Activated CD4-positive, alpha-beta memory T cell treated with anti-CD3 and anti-CD28 coated beads, Interleukin-2, amount 10 ng/mL, durations not matched to agents 7 days and 5 days (primary cell): ENCODE results near the gene RGS16. TPM values are rescaled to one million over a fixed set of nuclear protein-coding genes. Genes with fewer than 3 reads are reported as not detected.

Experiments
- CTCF ChIA-PET: fragments of 350-600 bp; sonication (Branson Sonifier 250); formaldehyde crosslinking; loops from one replicate; lab custom pipeline; 2021; ENCODE audit warnings: antibody characterized with exemption, inconsistent platforms; lab: Charles Lee
- POLR2A ChIA-PET: fragments of 350-600 bp; sonication (Branson Sonifier 250); formaldehyde crosslinking; loops from one replicate; lab custom pipeline; 2021; ENCODE audit warnings: antibody characterized with exemption; lab: Charles Lee
- DNase-seq: peaks from one replicate; pipeline ENCODE4 v3.0.0-alpha.2; 2020
- H3K27ac Mint-ChIP-seq: one replicate; pipeline ENCODE4 v1.8.0; 2021; ENCODE audit warnings: mild to moderate bottlenecking, mixed read lengths
- H3K27me3 Mint-ChIP-seq: one replicate; pipeline ENCODE4 v1.8.0; 2021; ENCODE audit warnings: mixed read lengths
- H3K36me3 Mint-ChIP-seq: one replicate; pipeline ENCODE4 v1.8.0; 2021; ENCODE audit warnings: low read depth, mixed read lengths
- H3K4me1 Mint-ChIP-seq: one replicate; pipeline ENCODE4 v1.8.0; 2021; ENCODE audit warnings: mixed read lengths
- H3K4me3 Mint-ChIP-seq: one replicate; pipeline ENCODE4 v1.8.0; 2021; ENCODE audit warnings: mild to moderate bottlenecking, mixed read lengths
- H3K9me3 Mint-ChIP-seq: one replicate; pipeline ENCODE4 v1.8.0; 2021; ENCODE audit warnings: mixed read lengths
- total RNA-seq, 2 experiments: library from RNA; stranded (reverse); gene quantifications; one replicate each; pipeline ENCODE4 v1.2.3, GENCODE V29; 2021

Gene RGS16
- total RNA-seq, 2 experiments from 2014 or later = 6.4 to 6.9 TPM

DNA sequence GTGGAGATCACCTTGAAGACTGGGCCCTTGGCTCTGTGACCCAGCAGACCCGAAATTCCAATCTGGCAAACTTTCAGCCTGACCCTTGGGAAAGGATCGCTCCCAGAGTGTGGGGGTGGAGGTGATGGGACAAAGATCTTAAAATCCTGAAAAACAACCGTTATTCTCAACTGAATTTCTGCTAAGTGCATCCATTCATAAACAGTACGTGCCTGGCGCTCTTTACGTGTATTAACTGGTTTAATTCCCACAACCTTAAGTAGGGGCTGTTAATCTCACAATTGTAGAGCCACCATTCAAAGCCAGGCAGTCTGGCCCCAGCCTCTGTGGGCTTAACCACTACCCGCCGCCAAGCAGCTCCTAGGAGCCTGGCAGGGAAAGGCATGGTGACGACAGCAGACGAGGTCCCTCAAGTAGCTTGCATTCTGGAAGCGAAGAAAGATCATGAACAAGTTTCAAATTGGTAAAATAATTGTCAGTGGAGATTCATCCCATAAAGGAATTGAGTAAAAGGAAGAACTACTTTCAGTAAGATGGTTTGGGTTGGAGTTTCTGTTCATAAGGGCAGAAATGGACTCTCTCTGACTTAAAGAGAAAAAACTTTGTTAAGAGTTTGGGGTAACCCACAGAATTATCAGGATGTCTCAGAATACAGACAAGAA, 11.4 kb upstream of the RGS16 start:
- Mint-ChIP-seq H3K9me3 (peaks cover 2% of the 10 kb centered on the region), H3K4me3 (peak overlapping the region; percentile 66), H3K4me1 (peaks cover 45% of the 10 kb centered on the region), H3K27ac (peak overlapping the region; percentile 79), H3K27me3 (peaks cover 73% of the 10 kb centered on the region), H3K36me3 (peaks cover 4% of the 10 kb centered on the region)
- peak; percentile 49 for DNase-seq
- ChIA-PET POLR2A (interaction anchor here (0.8 to 4.3 kb wide), 8 partner anchors 10 to 70 kb away, joined by 3 to 79 read pairs (median 4); partner anchors contain the start of genes RGS16 and RNASEL), CTCF (interaction anchor here (1.2 to 4.7 kb wide), 7 partner anchors 10 to 167 kb away, joined by 3 to 38 read pairs (median 8); partner anchors contain the start of gene RGS16)

DNA sequence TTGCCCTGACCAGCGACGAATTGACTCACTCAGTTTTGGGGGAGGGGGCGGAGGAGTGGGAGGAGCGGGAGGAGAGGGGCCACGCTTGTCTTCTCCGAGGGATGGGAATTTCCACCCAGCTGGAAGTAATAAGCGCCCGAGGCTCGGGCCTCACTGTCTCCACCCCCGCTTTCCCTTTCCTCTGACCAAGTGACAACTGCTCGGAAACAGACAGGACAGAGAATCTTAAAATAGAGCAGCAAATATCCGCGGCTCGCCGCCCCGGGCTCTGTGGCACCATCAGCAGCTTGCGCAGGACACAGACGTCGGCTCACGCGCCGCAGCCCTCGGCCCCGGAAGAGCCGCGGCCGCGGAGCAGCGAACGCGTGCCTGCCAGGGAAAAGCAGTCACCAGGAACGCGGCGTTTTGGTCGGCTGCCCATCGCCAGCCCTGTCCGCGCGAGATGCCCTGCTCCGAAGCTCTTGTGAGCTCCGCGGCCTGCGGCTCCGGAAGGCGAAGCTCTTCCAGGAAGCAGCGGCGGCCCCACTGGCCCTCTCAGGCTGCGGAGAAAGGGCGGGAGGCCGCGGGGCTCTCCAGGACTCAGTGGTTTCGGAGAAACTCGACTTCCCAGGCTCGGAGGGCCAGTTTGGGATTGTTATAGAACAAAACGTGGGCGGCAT, 10.7 kb upstream of the RGS16 start:
- no peaks in the 10 kb centered on the region for H3K9me3 Mint-ChIP-seq
- peaks cover 45% of the 10 kb centered on the region for H3K4me1 Mint-ChIP-seq
- ChIA-PET POLR2A (interaction anchor here (1.2 to 4.3 kb wide), 6 partner anchors 10 to 71 kb away, joined by 3 to 79 read pairs (median 8); partner anchors contain the start of gene RGS16), CTCF (interaction anchor here (0.8 to 4.7 kb wide), 7 partner anchors 10 to 174 kb away, joined by 3 to 38 read pairs (median 7); partner anchors contain the start of gene RGS16)
- peak overlapping the region; percentile 79 for H3K27ac Mint-ChIP-seq
- peak; percentile 52 for DNase-seq
- H3K27me3 Mint-ChIP-seq = peaks cover 78% of the 10 kb centered on the region
- peak overlapping the region; percentile 66 for H3K4me3 Mint-ChIP-seq
- peaks cover 3% of the 10 kb centered on the region for H3K36me3 Mint-ChIP-seq

DNA sequence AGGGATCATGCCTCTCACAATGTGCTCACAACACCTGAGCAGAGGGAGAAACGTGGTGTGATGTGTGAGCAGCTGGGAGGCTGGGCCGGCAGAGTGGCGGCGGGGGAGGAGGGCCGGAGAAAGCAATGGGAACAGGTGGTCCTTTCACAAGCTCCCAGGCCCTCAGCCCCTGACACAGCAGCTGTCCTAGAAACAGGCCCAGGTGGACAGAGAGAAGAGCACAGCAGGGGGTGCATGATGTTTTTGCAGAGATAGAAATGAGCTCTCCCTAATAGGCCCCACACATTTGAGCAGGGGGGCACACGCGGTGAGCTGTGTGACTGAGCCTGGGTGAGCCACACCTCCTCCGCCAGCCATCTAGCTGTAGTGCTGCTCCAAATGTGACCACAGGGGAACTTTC, 7.6 kb upstream of the RGS16 start:
- peaks cover 77% of the 10 kb centered on the region for H3K27me3 Mint-ChIP-seq

DNA sequence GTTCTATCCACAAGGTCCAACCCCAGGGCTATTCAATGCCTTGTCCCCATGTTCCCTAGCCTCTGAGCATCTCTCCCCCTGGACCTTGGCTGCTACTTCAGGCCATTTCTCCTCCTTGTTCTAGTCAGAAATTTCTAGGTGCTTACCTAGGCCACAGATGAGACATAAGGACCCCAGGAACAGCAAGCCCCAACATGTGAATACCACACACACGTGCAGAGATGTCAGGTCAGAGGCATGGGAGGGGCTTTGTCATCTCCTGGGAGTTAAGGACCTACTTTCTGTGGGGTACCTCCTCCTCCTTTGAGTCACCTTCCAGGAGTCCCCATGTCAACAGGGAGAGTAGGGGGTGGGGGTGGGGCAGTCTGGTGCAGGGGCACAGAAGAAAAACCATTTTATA, 7.1 kb upstream of the RGS16 start:
- Mint-ChIP-seq H3K27ac (no peak overlapping the region), H3K4me3 (no peak overlapping the region), H3K4me1 (peaks cover 31% of the 10 kb centered on the region), H3K36me3 (peaks cover 3% of the 10 kb centered on the region), H3K9me3 (no peaks in the 10 kb centered on the region), H3K27me3 (peaks cover 79% of the 10 kb centered on the region)
- no peak for DNase-seq
- CTCF ChIA-PET = interaction anchor here (1.3 to 2.7 kb wide), 3 partner anchors 8 to 12 kb away, joined by 3 to 15 read pairs (median 4); no protein-coding TSS in a partner anchor
- POLR2A ChIA-PET = interaction anchor here (1.2 kb wide), 1 partner anchor 175 kb away, joined by 3 read pairs; no protein-coding TSS in a partner anchor

More for the DNA sequence above, 7.6 kb upstream of the RGS16 start:
- ChIA-PET POLR2A (interaction anchor here (1.2 to 1.6 kb wide), 2 partner anchors 9 to 175 kb away, joined by 3 to 4 read pairs; no protein-coding TSS in a partner anchor), CTCF (interaction anchor here (1.3 to 2.7 kb wide), 3 partner anchors 8 to 13 kb away, joined by 3 to 15 read pairs (median 4); no protein-coding TSS in a partner anchor)
- no peaks in the 10 kb centered on the region for H3K9me3 Mint-ChIP-seq
- DNase-seq = no peak
- H3K36me3 Mint-ChIP-seq = peaks cover 3% of the 10 kb centered on the region
- no peak overlapping the region for H3K4me3 Mint-ChIP-seq
- H3K27ac Mint-ChIP-seq = no peak overlapping the region
- peaks cover 36% of the 10 kb centered on the region for H3K4me1 Mint-ChIP-seq

DNA sequence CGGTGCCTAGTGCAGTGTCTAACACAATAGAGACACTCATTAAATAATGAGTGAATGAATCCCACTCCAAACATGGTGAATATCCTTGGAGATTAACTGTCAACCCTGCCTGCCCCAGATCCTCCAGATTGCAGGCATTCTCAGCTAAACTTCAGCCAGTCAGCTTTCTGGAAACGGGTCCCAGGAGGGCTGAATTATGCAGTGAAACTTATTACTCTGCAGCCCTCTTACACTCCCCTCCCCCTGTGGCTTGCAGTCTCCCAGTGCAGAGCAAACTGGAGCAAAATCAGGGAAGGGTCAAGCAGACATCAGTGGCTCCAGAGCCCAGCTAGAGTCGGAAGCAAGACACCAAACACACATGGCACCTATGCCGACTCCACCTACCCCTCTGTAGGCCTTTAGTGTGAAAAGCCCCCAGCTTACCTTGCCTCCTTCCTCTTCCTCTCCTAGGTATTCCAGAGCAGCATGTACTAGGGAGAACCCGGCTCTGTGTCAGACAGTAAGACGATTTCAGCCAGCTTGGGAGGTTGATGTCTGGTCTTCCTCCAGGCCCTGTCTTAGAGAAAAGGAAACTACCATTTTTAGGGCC, 6.5 kb upstream of the RGS16 start:
- Mint-ChIP-seq H3K9me3 (no peaks in the 10 kb centered on the region), H3K4me1 (peaks cover 25% of the 10 kb centered on the region)

DNA sequence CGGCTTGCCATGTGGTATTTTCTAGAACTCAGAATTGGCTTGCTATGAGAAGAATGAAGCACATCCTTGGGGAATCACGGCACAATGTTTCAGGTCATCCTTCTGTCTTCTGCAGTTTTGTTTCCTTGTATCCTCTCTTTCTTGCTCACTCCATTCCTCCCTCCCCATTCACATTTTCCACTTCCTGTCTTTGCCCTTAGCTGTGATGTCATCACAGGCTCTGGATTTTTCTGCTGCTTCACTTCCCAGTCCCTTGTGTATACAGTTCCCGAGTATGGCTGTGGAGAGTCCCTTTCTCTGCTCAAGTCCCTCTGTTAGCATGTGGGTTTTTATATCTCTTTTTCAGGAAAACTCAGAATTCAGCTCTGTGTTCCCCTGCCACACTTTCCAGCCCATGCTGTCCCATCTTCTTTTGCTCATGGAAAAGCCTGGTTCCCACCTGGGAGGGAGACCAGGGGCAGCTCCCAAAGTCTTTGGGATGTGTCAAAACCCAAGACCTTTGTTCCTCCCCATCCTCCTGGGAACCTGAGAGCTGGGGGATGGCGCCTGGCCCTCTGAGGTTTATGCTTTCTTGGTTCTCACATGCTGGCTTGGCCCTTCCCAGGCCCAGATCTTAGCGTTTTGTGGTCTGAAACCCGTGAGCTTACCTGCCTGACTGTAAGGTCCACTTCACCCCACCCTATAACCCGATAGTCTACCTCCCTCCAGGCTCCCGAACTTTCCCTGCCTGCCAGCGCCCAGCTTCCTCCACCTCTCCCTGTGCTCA, 4.8 kb upstream of the RGS16 start:
- ChIA-PET CTCF (interaction anchor here (7.5 kb wide), 1 partner anchor 14 kb away, joined by 52 read pairs; no protein-coding TSS in a partner anchor), POLR2A (interaction anchor here (1.0 kb wide), 1 partner anchor 81 kb away, joined by 3 read pairs; no protein-coding TSS in a partner anchor)
- Mint-ChIP-seq H3K36me3 (no peaks in the 10 kb centered on the region), H3K4me1 (peaks cover 12% of the 10 kb centered on the region), H3K4me3 (no peak overlapping the region), H3K9me3 (no peaks in the 10 kb centered on the region), H3K27ac (no peak overlapping the region), H3K27me3 (peaks cover 75% of the 10 kb centered on the region)
- no peak for DNase-seq

More for the DNA sequence above, 6.5 kb upstream of the RGS16 start:
- H3K4me3 Mint-ChIP-seq = no peak overlapping the region
- H3K27me3 Mint-ChIP-seq = peaks cover 76% of the 10 kb centered on the region
- POLR2A ChIA-PET = no interaction called here
- no peak for DNase-seq
- no peaks in the 10 kb centered on the region for H3K36me3 Mint-ChIP-seq
- CTCF ChIA-PET = no interaction called here
- H3K27ac Mint-ChIP-seq = no peak overlapping the region

DNA sequence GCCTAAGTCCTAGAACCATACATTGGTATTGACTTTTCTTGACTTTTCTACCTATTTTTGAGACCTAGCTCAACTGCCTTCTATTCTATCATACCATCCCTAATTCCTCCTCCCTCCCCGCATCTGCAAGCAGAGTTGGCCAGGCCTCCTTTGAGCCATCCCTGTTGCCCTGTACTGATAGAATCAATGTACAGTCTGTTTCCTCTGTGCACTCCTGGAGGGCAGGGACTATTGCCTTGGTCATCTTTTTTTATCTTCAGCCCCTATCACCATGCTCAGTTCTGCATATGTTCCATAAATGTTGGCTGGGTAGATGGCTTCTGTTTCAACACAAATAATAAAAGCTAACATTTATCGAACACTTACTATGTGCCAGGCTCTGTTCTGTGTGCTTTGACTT, 4.0 kb upstream of the RGS16 start:
- H3K27ac Mint-ChIP-seq = no peak overlapping the region
- peaks cover under 1% of the 10 kb centered on the region for H3K36me3 Mint-ChIP-seq
- H3K27me3 Mint-ChIP-seq = peaks cover 67% of the 10 kb centered on the region
- H3K9me3 Mint-ChIP-seq = no peaks in the 10 kb centered on the region
- H3K4me3 Mint-ChIP-seq = no peak overlapping the region
- CTCF ChIA-PET = interaction anchor here (1.0 to 7.5 kb wide), 2 partner anchors 8 to 13 kb away, joined by 3 to 52 read pairs; no protein-coding TSS in a partner anchor
- POLR2A ChIA-PET = interaction anchor here (1.0 to 7.2 kb wide), 2 partner anchors 7 to 82 kb away, joined by 3 to 79 read pairs; no protein-coding TSS in a partner anchor
- no peak for DNase-seq
- peaks cover 8% of the 10 kb centered on the region for H3K4me1 Mint-ChIP-seq

DNA sequence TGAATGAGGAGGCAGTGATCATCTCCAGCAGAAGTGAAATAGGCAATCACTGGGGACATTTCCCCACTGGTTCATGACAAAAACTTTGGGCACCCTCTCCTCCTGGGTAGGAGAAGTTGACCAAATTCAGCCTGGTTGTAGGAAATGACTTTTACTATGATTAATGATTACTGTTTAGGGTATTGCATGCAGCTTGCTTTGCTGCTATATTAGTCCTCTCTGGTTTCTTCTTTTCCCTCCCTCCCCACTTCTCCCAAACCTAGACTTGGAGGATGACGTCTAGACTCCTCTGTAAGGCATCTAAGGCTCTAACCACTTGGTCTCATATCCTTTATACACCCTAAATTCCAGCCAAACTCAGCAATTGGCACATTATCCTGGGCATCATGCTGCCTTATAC, 3.4 kb upstream of the RGS16 start:
- Mint-ChIP-seq H3K27me3 (peaks cover 60% of the 10 kb centered on the region), H3K27ac (no peak overlapping the region), H3K36me3 (peaks cover 3% of the 10 kb centered on the region), H3K9me3 (no peaks in the 10 kb centered on the region), H3K4me1 (peaks cover 8% of the 10 kb centered on the region), H3K4me3 (no peak overlapping the region)
- ChIA-PET POLR2A (interaction anchor here (2.0 to 7.2 kb wide), 2 partner anchors 8 to 18 kb away, joined by 9 to 79 read pairs; partner anchors contain the start of gene RNASEL), CTCF (interaction anchor here (1.0 to 7.5 kb wide), 3 partner anchors 8 to 13 kb away, joined by 3 to 52 read pairs (median 38); no protein-coding TSS in a partner anchor)
- no peak for DNase-seq

DNA sequence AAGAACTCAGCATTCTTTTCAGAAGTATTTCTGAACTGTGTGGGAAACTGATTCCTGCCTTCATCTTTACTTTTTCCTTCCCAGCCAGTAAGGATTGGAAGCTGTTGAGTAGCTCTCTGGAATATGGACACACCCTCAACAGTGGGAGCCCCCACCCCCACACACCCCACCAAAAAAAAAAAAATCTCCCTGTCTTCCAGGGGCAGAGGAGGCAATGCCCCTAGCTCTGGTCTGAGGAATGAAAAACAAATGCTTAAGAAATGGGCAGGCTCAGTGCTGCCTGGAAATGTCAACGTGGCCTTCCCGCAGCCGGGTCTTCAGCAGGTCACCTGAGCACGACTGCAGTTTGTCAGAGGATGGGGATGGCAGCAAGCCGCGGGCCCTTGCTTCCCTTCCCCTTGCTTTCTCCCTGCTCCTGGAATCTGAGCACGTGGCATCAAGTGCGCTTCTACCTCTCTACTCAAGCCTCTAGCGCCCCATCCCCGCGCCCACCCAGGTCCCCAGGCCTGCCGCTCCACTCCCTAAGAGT, 479 bp downstream of the RGS16 start:
- Mint-ChIP-seq H3K27ac (no peak overlapping the region), H3K27me3 (peaks cover 24% of the 10 kb centered on the region), H3K9me3 (no peaks in the 10 kb centered on the region), H3K4me3 (no peak overlapping the region), H3K36me3 (peaks cover 12% of the 10 kb centered on the region), H3K4me1 (peaks cover 10% of the 10 kb centered on the region)
- DNase-seq = no peak
- CTCF ChIA-PET = interaction anchor here (0.7 to 14.2 kb wide), 9 partner anchors 8 to 240 kb away, joined by 3 to 531 read pairs (median 5); partner anchors contain the start of genes DHX9, NPL and RNASEL
- POLR2A ChIA-PET = interaction anchor here (0.7 to 7.2 kb wide), 11 partner anchors 9 to 516 kb away, joined by 3 to 79 read pairs (median 7); partner anchors contain the start of genes NPL and RNASEL

DNA sequence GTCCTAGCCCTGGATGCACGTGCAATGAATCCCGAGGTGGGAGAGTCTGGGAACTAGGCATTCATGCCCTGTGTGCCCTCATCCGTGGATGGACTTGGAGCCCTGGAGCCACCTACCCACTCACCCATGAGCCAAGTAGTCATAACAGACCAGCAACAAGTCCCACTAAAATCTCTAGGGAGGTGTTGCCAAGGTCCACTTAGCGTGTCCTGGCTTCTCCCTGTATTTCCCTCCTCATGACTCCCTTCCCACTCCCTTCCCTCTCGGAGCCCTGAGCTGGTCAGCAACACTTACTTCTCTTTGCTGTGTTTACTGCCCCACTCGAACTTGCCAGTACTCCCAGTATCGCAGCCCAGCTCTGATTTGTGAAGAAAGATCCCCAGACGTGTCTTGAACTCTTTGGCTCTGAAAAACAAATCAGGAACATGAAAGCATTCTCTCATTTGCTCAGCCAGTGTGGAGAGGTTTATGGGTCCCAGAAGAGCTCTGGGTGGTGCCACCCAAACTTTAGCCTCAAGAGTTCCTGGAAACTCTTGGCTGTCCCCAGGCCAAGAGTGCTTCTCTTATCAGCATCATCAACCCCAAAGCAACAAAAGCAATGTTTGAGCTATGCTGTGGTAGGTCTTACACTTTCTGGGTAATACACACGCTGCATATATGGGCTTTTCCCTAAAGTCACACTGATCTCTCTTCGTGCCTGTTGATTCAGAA, 1.1 kb downstream of the RGS16 start:
- no peaks in the 10 kb centered on the region for H3K9me3 Mint-ChIP-seq
- no peak overlapping the region for H3K27ac Mint-ChIP-seq
- H3K36me3 Mint-ChIP-seq = peaks cover 12% of the 10 kb centered on the region
- no peak overlapping the region for H3K4me3 Mint-ChIP-seq
- peaks cover 18% of the 10 kb centered on the region for H3K27me3 Mint-ChIP-seq
- peaks cover 8% of the 10 kb centered on the region for H3K4me1 Mint-ChIP-seq
- peak; percentile 53 for DNase-seq
- ChIA-PET CTCF (interaction anchor here (0.7 to 14.2 kb wide), 9 partner anchors 8 to 241 kb away, joined by 3 to 531 read pairs (median 5); partner anchors contain the start of genes DHX9, NPL and RNASEL), POLR2A (interaction anchor here (0.7 to 7.2 kb wide), 11 partner anchors 8 to 516 kb away, joined by 3 to 79 read pairs (median 7); partner anchors contain the start of genes NPL and RNASEL)
